T-cell (primary cell): ENCODE results near the gene RPS6KA2. TPM values are rescaled to one million over a fixed set of nuclear protein-coding genes. Genes with fewer than 3 reads are reported as not detected.

Experiments
- ATAC-seq, 4 experiments: fragments of 200-7000 bp in 3 of 4; fragments of 150-1000 bp in 1 of 4; cut with Tn5 transposase; replicated peaks in 1 of 4; 1 replicate in 3 of 4; 2 replicates in 1 of 4; pipeline ENCODE4 v1.10.0; 2021; ENCODE audit warnings: moderate library complexity in 3 of 4, mild to moderate bottlenecking in 2 of 4, moderate number of reproducible peaks in 1 of 4
- CTCF ChIA-PET, 2 donors: fragments of 300-600 bp; sonication (Branson Sonifier 250); formaldehyde crosslinking; loops; one replicate each; lab custom pipeline; 2022; ENCODE audit warnings: antibody characterized with exemption in 2 of 2; lab: Charles Lee
- POLR2A ChIA-PET, 2 donors: fragments of 300-600 bp; sonication (Branson Sonifier 250); formaldehyde crosslinking; loops; one replicate each; lab custom pipeline; 2022; ENCODE audit warnings: antibody characterized with exemption in 2 of 2; lab: Charles Lee
- DNase-seq, 35 experiments: peaks; one replicate each; pipeline versions ENCODE4 v3.0.0 to v3.0.0-alpha.2; 2013 to 2023
- H3K27ac ChIP-seq: one replicate; pipeline ENCODE4 v1.5.1; 2013; ENCODE audit warnings: low read length
- H3K27me3 ChIP-seq, 2 experiments: replicated peaks in 1 of 2; 1 replicate in 1 of 2; 2 replicates in 1 of 2; pipeline versions ENCODE4 v1.6.1 to v1.7.0; 2013; ENCODE audit warnings: low read length in 1 of 2, mixed read lengths in 1 of 2; ENCODE audit not compliant: control insufficient read depth in 2 of 2, insufficient read depth in 2 of 2; ENCODE audit errors: extremely low read depth in 1 of 2
- H3K36me3 ChIP-seq, 2 donors: 1 replicate in 1 of 2; 2 replicates in 1 of 2; pipeline versions ENCODE4 v1.6.1 to v1.7.0; 2013; ENCODE audit warnings: low read length in 1 of 2; ENCODE audit not compliant: control insufficient read depth in 2 of 2, insufficient read depth in 1 of 2; ENCODE audit errors: extremely low read depth in 1 of 2
- H3K4me1 ChIP-seq, 2 experiments: 1 replicate in 1 of 2; 2 replicates in 1 of 2; pipeline versions ENCODE4 v1.6.1 to v1.7.0; 2013; ENCODE audit warnings: low read length in 2 of 2, mixed read lengths in 1 of 2; ENCODE audit not compliant: insufficient read depth in 2 of 2, control insufficient read depth in 1 of 2; ENCODE audit errors: extremely low read depth in 1 of 2
- H3K4me3 ChIP-seq, 2 donors: 1 replicate in 1 of 2; 2 replicates in 1 of 2; pipeline versions ENCODE4 v1.5.1 to v1.7.0; 2013; ENCODE audit warnings: mild to moderate bottlenecking in 2 of 2, low read length in 1 of 2, moderate library complexity in 1 of 2; ENCODE audit not compliant: control insufficient read depth in 1 of 2; ENCODE audit errors: extremely low read depth in 1 of 2
- H3K9me3 ChIP-seq: 2 replicates; pipeline ENCODE4 v1.7.0; 2013
- H3K27ac Mint-ChIP-seq, 2 donors: one replicate each; pipeline ENCODE4 v1.8.0; 2020 to 2021; ENCODE audit warnings: mild to moderate bottlenecking in 2 of 2, mixed read lengths in 2 of 2
- H3K27me3 Mint-ChIP-seq, 2 donors: one replicate each; pipeline ENCODE4 v1.8.0; 2021 to 2022; ENCODE audit warnings: mixed read lengths in 2 of 2
- H3K36me3 Mint-ChIP-seq: one replicate; pipeline ENCODE4 v1.8.0; 2021; ENCODE audit warnings: mixed read lengths
- H3K4me1 Mint-ChIP-seq, 3 donors: one replicate each; pipeline ENCODE4 v1.8.0; 2020 to 2022; ENCODE audit warnings: mixed read lengths in 3 of 3, mild to moderate bottlenecking in 1 of 3
- H3K4me3 Mint-ChIP-seq, 3 donors: one replicate each; pipeline ENCODE4 v1.8.0; 2020 to 2022; ENCODE audit warnings: mild to moderate bottlenecking in 3 of 3, mixed read lengths in 3 of 3, moderate library complexity in 3 of 3
- H3K9me3 Mint-ChIP-seq, 3 donors: one replicate each; pipeline ENCODE4 v1.8.0; 2020 to 2022; ENCODE audit warnings: mixed read lengths in 3 of 3
- WGBS: methylation state at CpG from one replicate; pipeline ENCODE4 v1.1.5; 2013; ENCODE audit warnings: missing lambda C conversion rate; ENCODE audit not compliant: insufficient coverage; 5-methylcytosine and 5-hydroxymethylcytosine counted together
- total RNA-seq, 35 experiments: library from RNA in 6 of 35; stranded (reverse) in 6 of 35; fragments of 120-200 nt in 1 of 35; gene quantifications; one replicate each; pipeline versions ENCODE4 v1.2.1 to v1.2.4 and lab custom pipeline; 2013 to 2026

RPS6KA2 gene
- total RNA-seq, 5 donors from 2014 or later (not counting 1 experiment from before 2014, with no cell fraction given) = 4.1 to 21.5 (median 12.4) TPM

GRCh38 chr6:166538297-166539010 lies 88.6 kb downstream of the RPS6KA2 start:
- 74% methylated on average over 8 of the region's 17 CpGs for WGBS

GRCh38 chr6:166534658-166535406 lies 92.2 kb downstream of the RPS6KA2 start:
- peaks cover 20% of the 10 kb centered on the region for H3K36me3 Mint-ChIP-seq
- no peak for DNase-seq
- H3K27me3 Mint-ChIP-seq = no peaks in the 10 kb centered on the region
- Histone ChIP-seq H3K4me1 (peaks cover 5 to 6% of the 10 kb centered on the region in 2 experiments), H3K27me3 (peaks cover 0 to 4% of the 10 kb centered on the region in 2 experiments), H3K27ac (no peak overlapping the region), H3K4me3 (no peak overlapping the region), H3K9me3 (no peaks in the 10 kb centered on the region), H3K36me3 (no peaks in the 10 kb centered on the region)
- ATAC-seq = no peak
- H3K4me1 Mint-ChIP-seq = peaks cover 10% of the 10 kb centered on the region in 3 donors
- WGBS = 98% methylated on average over 7 of the region's 17 CpGs
- no peak overlapping the region for H3K27ac Mint-ChIP-seq
- H3K9me3 Mint-ChIP-seq = no peaks in the 10 kb centered on the region
- H3K4me3 Mint-ChIP-seq = no peak overlapping the region
- CTCF ChIA-PET = interaction anchor here in 1 of 2 donors (0.6 kb wide), 1 partner anchor 15 kb away, joined by 3 read pairs; no protein-coding TSS in a partner anchor
- POLR2A ChIA-PET = no interaction called here

More at GRCh38 chr6:166538297-166539010, 88.6 kb downstream of the RPS6KA2 start:
- Mint-ChIP-seq H3K36me3 (peaks cover 11% of the 10 kb centered on the region), H3K4me1 (peaks cover 30 to 32% (median 31%) of the 10 kb centered on the region in 3 donors), H3K27me3 (no peaks in the 10 kb centered on the region), H3K4me3 (peak overlapping the region in 1 of 3 donors; percentile 9), H3K9me3 (no peaks in the 10 kb centered on the region), H3K27ac (no peak overlapping the region)
- Histone ChIP-seq H3K27ac (no peak overlapping the region), H3K4me1 (peaks cover 5 to 23% of the 10 kb centered on the region in 2 experiments), H3K27me3 (no peaks in the 10 kb centered on the region), H3K36me3 (no peaks in the 10 kb centered on the region), H3K9me3 (no peaks in the 10 kb centered on the region), H3K4me3 (no peak overlapping the region)
- DNase-seq (no peak), ATAC-seq (no peak)
- POLR2A ChIA-PET = interaction anchor here in 1 of 2 donors (0.6 kb wide), 1 partner anchor 1177 kb away, joined by 3 read pairs; no protein-coding TSS in a partner anchor
- CTCF ChIA-PET = no interaction called here

GRCh38 chr6:166533205-166533824 lies 93.7 kb downstream of the RPS6KA2 start:
- WGBS = 94% methylated on average over 11 of the region's 15 CpGs
- Mint-ChIP-seq H3K4me1 (no peaks in the 10 kb centered on the region), H3K4me3 (no peak overlapping the region), H3K9me3 (no peaks in the 10 kb centered on the region), H3K36me3 (peaks cover 29% of the 10 kb centered on the region), H3K27me3 (no peaks in the 10 kb centered on the region), H3K27ac (no peak overlapping the region)
- ATAC-seq (no peak), DNase-seq (no peak)
- H3K9me3 ChIP-seq = no peaks in the 10 kb centered on the region
- H3K27ac ChIP-seq = no peak overlapping the region
- H3K36me3 ChIP-seq = no peaks in the 10 kb centered on the region
- H3K4me3 ChIP-seq = no peak overlapping the region
- peaks cover 0 to 4% of the 10 kb centered on the region in 2 experiments for H3K27me3 ChIP-seq
- POLR2A ChIA-PET = no interaction called here
- no peaks in the 10 kb centered on the region for H3K4me1 ChIP-seq
- CTCF ChIA-PET = no interaction called here

- Mint-ChIP-seq H3K36me3 (peaks cover 28% of the 10 kb centered on the region), H3K9me3 (no peaks in the 10 kb centered on the region), H3K4me3 (no peak overlapping the region), H3K4me1 (no peaks in the 10 kb centered on the region), H3K27ac (no peak overlapping the region), H3K27me3 (no peaks in the 10 kb centered on the region)
- peaks cover 0 to 4% of the 10 kb centered on the region in 2 experiments for H3K27me3 ChIP-seq
- no peak overlapping the region for H3K27ac ChIP-seq
- no peak overlapping the region for H3K4me3 ChIP-seq
- POLR2A ChIA-PET = no interaction called here
- CTCF ChIA-PET = no interaction called here
- WGBS = 93% methylated on average over 8 of the region's 12 CpGs
- no peaks in the 10 kb centered on the region for H3K36me3 ChIP-seq
- ATAC-seq (no peak), DNase-seq (no peak)
- H3K9me3 ChIP-seq = no peaks in the 10 kb centered on the region
- no peaks in the 10 kb centered on the region for H3K4me1 ChIP-seq
Observed at GRCh38 chr6:166532302-166532701, 94.7 kb downstream of the RPS6KA2 start.

- ChIA-PET POLR2A (no interaction called here), CTCF (no interaction called here)
- ATAC-seq = no peak
- H3K36me3 ChIP-seq = no peaks in the 10 kb centered on the region
- Mint-ChIP-seq H3K9me3 (no peaks in the 10 kb centered on the region), H3K27ac (no peak overlapping the region), H3K4me1 (no peaks in the 10 kb centered on the region), H3K36me3 (peaks cover 24% of the 10 kb centered on the region), H3K27me3 (no peaks in the 10 kb centered on the region), H3K4me3 (no peak overlapping the region)
- no peak overlapping the region for H3K4me3 ChIP-seq
- no peaks in the 10 kb centered on the region for H3K9me3 ChIP-seq
- no peak overlapping the region for H3K27ac ChIP-seq
- no peaks in the 10 kb centered on the region for H3K4me1 ChIP-seq
- no peak for DNase-seq
- peaks cover 0 to 8% of the 10 kb centered on the region in 2 experiments for H3K27me3 ChIP-seq
- WGBS = 92% methylated on average over 11 of the region's 26 CpGs
Observed at GRCh38 chr6:166530211-166531095, 96.6 kb downstream of the RPS6KA2 start.
